Psoas muscle (tissue), 8 donors: ENCODE data around the gene SLCO1B1. TPM values are rescaled to one million over a fixed set of nuclear protein-coding genes. Genes with fewer than 3 reads are reported as not detected.
"Not testable (repeated sequence)": the region's sequence is repeated elsewhere in the genome, so short reads cannot be mapped to it uniquely, and the experiment has no call there.

Experiments
- ATAC-seq, 4 donors: fragments of 200-7000 bp; cut with Tn5 transposase; one replicate each; pipeline ENCODE4 v1.9.1; 2020; ENCODE audit warnings: moderate library complexity in 3 of 4, mild to moderate bottlenecking in 2 of 4
- DNase-seq, 2 donors: peaks; one replicate each; pipeline ENCODE4 v3.0.0-alpha.2; 2020
- H3K27ac ChIP-seq: fragments of 200-600 bp; one replicate; pipeline ENCODE4 v1.8.0; 2022
- H3K27me3 ChIP-seq, 3 donors: fragments of 200-600 bp in 1 of 3; one replicate each; pipeline versions ENCODE4 v1.6.1 to v1.8.0; 2013 to 2022; ENCODE audit warnings: low read length in 2 of 3, mild to moderate bottlenecking in 2 of 3, moderate library complexity in 1 of 3; ENCODE audit not compliant: insufficient read depth in 3 of 3
- H3K36me3 ChIP-seq, 2 donors: fragments of 200-600 bp in 1 of 2; one replicate each; pipeline versions ENCODE4 v1.6.1 to v1.8.0; 2013 to 2022; ENCODE audit warnings: low read depth in 1 of 2, mild to moderate bottlenecking in 1 of 2, moderate library complexity in 1 of 2; ENCODE audit not compliant: insufficient read depth in 1 of 2
- H3K4me1 ChIP-seq: fragments of 200-600 bp; one replicate; pipeline ENCODE4 v1.8.0; 2022
- H3K4me3 ChIP-seq: fragments of 200-600 bp; one replicate; pipeline ENCODE4 v1.8.0; 2022; ENCODE audit warnings: mild to moderate bottlenecking
- H3K9me3 ChIP-seq: fragments of 200-600 bp; one replicate; pipeline ENCODE4 v1.8.0; 2022
- CTCF ChIP-seq: fragments of 200-600 bp; IDR thresholded peaks from one replicate; pipeline ENCODE4 v1.8.0; 2022; ENCODE audit warnings: antibody characterized with exemption
- WGBS, 3 donors: extraction: QIAGEN DNeasy Blood & Tissue Kit; methylation state at CpG; one replicate each; pipeline versions ENCODE4 v1.1.6 to v1.1.7; 2013; 5-methylcytosine and 5-hydroxymethylcytosine counted together
- intact Hi-C, 2 donors: fragments of 100-400 bp; cut with DNase I; formaldehyde crosslinking; loops; one replicate each; pipeline versions ENCODE4 v1.11.0 to v1.14.2; 2022
- polyA plus RNA-seq, 3 donors: library from polyadenylated mRNA; stranded (reverse); fragments of 200-250 nt; gene quantifications; one replicate each; pipeline ENCODE4 v1.2.3, GENCODE V29; 2013
- total RNA-seq, 4 donors: library from RNA; stranded (reverse); fragmentation: NEBNext Ultra II Directional in 2 of 4; extraction: Animal tissue kit (Norgen Biotek cat#: 25700) in 2 of 4; gene quantifications; one replicate each; pipeline versions ENCODE4 v1.2.1 to v1.2.4, GENCODE V29; 2021 to 2023
- donor health status: healthy with polysubstance abuse.
- donor health status: DM: no; HTN: no; CAD: no; lungs with moderate emphysema.
- donor health status: Bipolar disorder and iron deficiency.
- donor health status: healthy.
- donor health status: DM: yes; HTN: yes; CAD: no.
- donor health status: DM: no; HTN: no; CAD: no.
- donor health status: DM: no; HTN: no; CAD: no.
- donor health status: DM: yes; HTN: yes; CAD: no.

Gene SLCO1B1
- total and polyA plus RNA-seq, 7 donors: not detected

- intact Hi-C loops: no loop called here
- WGBS, 3 donors: 36 to 51% (median 49%) methylated on average over 1 of the region's 1 CpG
- TF ChIP-seq CTCF: no peak
- no peaks in the 10 kb centered on the region for H3K36me3 ChIP-seq
- no peaks in the 10 kb centered on the region for H3K9me3 ChIP-seq
- H3K4me3 ChIP-seq: no peak overlapping the region
- H3K4me1 ChIP-seq: no peaks in the 10 kb centered on the region
- ATAC-seq: no peak
- no peaks in the 10 kb centered on the region for H3K27me3 ChIP-seq
- DNase-seq: no peak
- no peak overlapping the region for H3K27ac ChIP-seq
Measured at GRCh38 chr12:21118760-21119159, 12.2 kb upstream of the SLCO1B1 start.

GRCh38 chr12:21129351-21129750, 1.6 kb upstream of the SLCO1B1 start:
- no peak for TF ChIP-seq CTCF
- Histone ChIP-seq H3K4me3 (no peak overlapping the region), H3K36me3 (no peaks in the 10 kb centered on the region), H3K27ac (no peak overlapping the region), H3K27me3 (no peaks in the 10 kb centered on the region), H3K4me1 (no peaks in the 10 kb centered on the region), H3K9me3 (no peaks in the 10 kb centered on the region)
- WGBS, 3 donors: 63 to 77% (median 70%) methylated on average over 3 of the region's 3 CpGs
- intact Hi-C loops: no loop called here
- DNase-seq (no peak), ATAC-seq (no peak)

- intact Hi-C loops: no loop called here
- Histone ChIP-seq H3K9me3 (no peaks in the 10 kb centered on the region), H3K36me3 (no peaks in the 10 kb centered on the region), H3K27ac (no peak overlapping the region), H3K4me1 (no peaks in the 10 kb centered on the region), H3K27me3 (no peaks in the 10 kb centered on the region), H3K4me3 (no peak overlapping the region)
- no peak for ATAC-seq
- no peak for DNase-seq
- WGBS, 3 donors: 30 to 62% (median 33%) methylated on average over 1 of the region's 1 CpG
- TF ChIP-seq CTCF: no peak
Measured at GRCh38 chr12:21129906-21130305, 1.1 kb upstream of the SLCO1B1 start.

GRCh38 chr12:21137318-21137999, 6.5 kb downstream of the SLCO1B1 start:
- WGBS, 3 donors: 87 to 93% (median 90%) methylated on average over 14 of the region's 14 CpGs
- ATAC-seq, H3K27ac ChIP-seq, H3K9me3 ChIP-seq, H3K4me1 ChIP-seq, H3K4me3 ChIP-seq, intact Hi-C loops, DNase-seq, H3K27me3 ChIP-seq, H3K36me3 ChIP-seq: not testable (repeated sequence)

GRCh38 chr12:21138016-21138415, 7.0 kb downstream of the SLCO1B1 start:
- intact Hi-C loops: no loop called here
- DNase-seq: no peak
- Histone ChIP-seq H3K4me1 (no peaks in the 10 kb centered on the region), H3K27ac (no peak overlapping the region), H3K4me3 (no peak overlapping the region), H3K36me3 (no peaks in the 10 kb centered on the region), H3K9me3 (no peaks in the 10 kb centered on the region), H3K27me3 (no peaks in the 10 kb centered on the region)
- ATAC-seq: no peak
- TF ChIP-seq CTCF: no peak
- WGBS, 3 donors: 80 to 87% (median 80%) methylated on average over 2 of the region's 2 CpGs
